Chondrocyte (in vitro differentiated cells): Measurements from ENCODE around the gene MTM1. TPM values are rescaled to one million over a fixed set of nuclear protein-coding genes. Genes with fewer than 3 reads are reported as not detected.

Experiments used
- DNase-seq: peaks from one replicate; pipeline ENCODE4 v3.0.0; 2021; ENCODE audit warnings: mixed read lengths, low spot score
- H3K27ac Mint-ChIP-seq: one replicate; pipeline ENCODE4 v1.8.0; 2021; ENCODE audit warnings: mild to moderate bottlenecking, moderate library complexity, mixed read lengths; ENCODE audit not compliant: unreplicated experiment
- H3K27me3 Mint-ChIP-seq: 2 replicates; pipeline ENCODE4 v1.8.0; 2021; ENCODE audit warnings: low read depth, mixed read lengths
- H3K36me3 Mint-ChIP-seq: 2 replicates; pipeline ENCODE4 v1.8.0; 2021; ENCODE audit warnings: low read depth, mixed read lengths
- H3K4me1 Mint-ChIP-seq: 2 replicates; pipeline ENCODE4 v1.8.0; 2021; ENCODE audit warnings: low read depth, mild to moderate bottlenecking, mixed read lengths
- H3K4me3 Mint-ChIP-seq: one replicate; pipeline ENCODE4 v1.8.0; 2021; ENCODE audit warnings: mild to moderate bottlenecking, moderate library complexity, mixed read lengths; ENCODE audit not compliant: unreplicated experiment
- H3K9me3 Mint-ChIP-seq: 2 replicates; pipeline ENCODE4 v1.8.0; 2021; ENCODE audit warnings: low read depth, mixed read lengths
- total RNA-seq: library from RNA; stranded (reverse); gene quantifications from 3 replicates; pipeline ENCODE4 v1.2.1, GENCODE V29; 2021
- TF ChIP-seq, protein P1 (sequence below): fragments of 200-600 bp; sonication (generic); IDR thresholded peaks from 2 replicates; pipeline ENCODE4 v1.5.0; 2021; ENCODE audit warnings: antibody characterized with exemption, mild to moderate bottlenecking, moderate library complexity

The MTM1 gene
- total RNA-seq, 1 donor from 2014 or later = 10.1 TPM

DNA sequence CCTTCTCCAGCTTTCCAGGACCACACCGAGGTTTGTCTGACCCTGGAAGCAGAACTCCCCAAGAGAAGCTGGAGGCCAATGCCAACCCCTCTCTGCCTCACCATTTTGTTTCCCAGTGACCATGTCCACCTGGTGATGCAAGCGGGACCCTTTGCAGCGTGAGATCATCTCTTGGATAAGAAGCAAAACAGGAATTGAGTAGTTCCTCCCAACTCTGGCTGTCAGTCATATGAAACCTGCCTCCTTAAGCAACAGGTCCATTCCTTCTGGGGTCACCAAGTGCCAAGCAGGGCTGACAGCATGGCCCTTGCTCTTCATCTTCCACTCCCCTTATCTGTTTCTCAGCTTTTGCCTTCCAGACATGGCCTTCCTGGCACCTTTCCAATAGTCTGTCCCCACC lies 41.3 kb upstream of the MTM1 start:
- no peak overlapping the region for H3K27ac Mint-ChIP-seq
- H3K36me3 Mint-ChIP-seq = no peaks in the 10 kb centered on the region
- peaks cover 10% of the 10 kb centered on the region for H3K9me3 Mint-ChIP-seq
- peaks cover 1% of the 10 kb centered on the region for H3K27me3 Mint-ChIP-seq
- no peak overlapping the region for H3K4me3 Mint-ChIP-seq
- DNase-seq = no peak
- TF ChIP-seq, protein P1, sequence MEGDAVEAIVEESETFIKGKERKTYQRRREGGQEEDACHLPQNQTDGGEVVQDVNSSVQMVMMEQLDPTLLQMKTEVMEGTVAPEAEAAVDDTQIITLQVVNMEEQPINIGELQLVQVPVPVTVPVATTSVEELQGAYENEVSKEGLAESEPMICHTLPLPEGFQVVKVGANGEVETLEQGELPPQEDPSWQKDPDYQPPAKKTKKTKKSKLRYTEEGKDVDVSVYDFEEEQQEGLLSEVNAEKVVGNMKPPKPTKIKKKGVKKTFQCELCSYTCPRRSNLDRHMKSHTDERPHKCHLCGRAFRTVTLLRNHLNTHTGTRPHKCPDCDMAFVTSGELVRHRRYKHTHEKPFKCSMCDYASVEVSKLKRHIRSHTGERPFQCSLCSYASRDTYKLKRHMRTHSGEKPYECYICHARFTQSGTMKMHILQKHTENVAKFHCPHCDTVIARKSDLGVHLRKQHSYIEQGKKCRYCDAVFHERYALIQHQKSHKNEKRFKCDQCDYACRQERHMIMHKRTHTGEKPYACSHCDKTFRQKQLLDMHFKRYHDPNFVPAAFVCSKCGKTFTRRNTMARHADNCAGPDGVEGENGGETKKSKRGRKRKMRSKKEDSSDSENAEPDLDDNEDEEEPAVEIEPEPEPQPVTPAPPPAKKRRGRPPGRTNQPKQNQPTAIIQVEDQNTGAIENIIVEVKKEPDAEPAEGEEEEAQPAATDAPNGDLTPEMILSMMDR = no peak
- no peaks in the 10 kb centered on the region for H3K4me1 Mint-ChIP-seq

DNA sequence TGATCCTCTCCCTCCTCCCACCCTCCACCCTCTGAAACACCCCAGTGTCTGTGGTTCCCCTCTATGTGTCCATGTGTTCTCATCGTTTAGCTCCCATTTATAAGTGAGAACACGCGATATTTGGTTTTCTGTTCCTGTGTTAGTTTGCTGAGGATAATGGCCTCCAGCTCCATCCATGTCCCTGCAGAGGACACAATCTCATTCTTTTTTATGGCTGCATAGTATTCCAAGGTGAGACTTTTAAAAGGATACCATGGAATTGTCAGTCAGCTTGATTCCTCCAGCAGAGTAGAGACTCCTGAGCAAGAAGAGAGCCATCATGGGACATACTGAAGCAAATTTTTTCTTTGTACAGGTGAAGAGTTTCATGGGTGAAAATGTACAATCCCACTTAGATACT lies 38.8 kb upstream of the MTM1 start:
- no peaks in the 10 kb centered on the region for H3K27me3 Mint-ChIP-seq
- no peak overlapping the region for H3K4me3 Mint-ChIP-seq
- no peak for DNase-seq
- TF ChIP-seq, protein P1 = no peak
- no peak overlapping the region for H3K27ac Mint-ChIP-seq
- peaks cover 19% of the 10 kb centered on the region for H3K9me3 Mint-ChIP-seq
- no peaks in the 10 kb centered on the region for H3K4me1 Mint-ChIP-seq
- H3K36me3 Mint-ChIP-seq = no peaks in the 10 kb centered on the region

DNA sequence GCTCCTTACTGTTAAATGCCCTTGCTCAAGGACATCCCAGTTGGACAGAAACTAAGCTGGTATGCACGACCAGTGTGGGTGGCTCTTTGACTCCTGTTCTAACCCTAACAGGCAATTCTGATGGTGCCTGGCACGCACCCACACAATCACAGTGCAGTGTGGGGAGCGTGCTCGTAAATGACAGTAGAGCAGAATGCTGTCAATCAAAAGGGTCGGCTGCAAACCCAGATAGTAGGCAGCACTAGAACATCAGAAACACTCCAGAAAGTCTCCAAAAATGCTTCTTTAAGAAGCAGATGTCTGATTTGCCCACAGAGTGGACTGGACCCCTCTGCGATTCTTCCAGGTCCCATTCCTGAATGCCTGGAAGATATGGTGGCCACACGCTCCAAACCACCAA lies 37.6 kb upstream of the MTM1 start:
- no peak overlapping the region for H3K4me3 Mint-ChIP-seq
- H3K4me1 Mint-ChIP-seq = no peaks in the 10 kb centered on the region
- no peak for DNase-seq
- H3K27ac Mint-ChIP-seq = no peak overlapping the region
- H3K36me3 Mint-ChIP-seq = no peaks in the 10 kb centered on the region
- TF ChIP-seq, protein P1 = no peak
- no peaks in the 10 kb centered on the region for H3K27me3 Mint-ChIP-seq
- H3K9me3 Mint-ChIP-seq = peaks cover 28% of the 10 kb centered on the region

DNA sequence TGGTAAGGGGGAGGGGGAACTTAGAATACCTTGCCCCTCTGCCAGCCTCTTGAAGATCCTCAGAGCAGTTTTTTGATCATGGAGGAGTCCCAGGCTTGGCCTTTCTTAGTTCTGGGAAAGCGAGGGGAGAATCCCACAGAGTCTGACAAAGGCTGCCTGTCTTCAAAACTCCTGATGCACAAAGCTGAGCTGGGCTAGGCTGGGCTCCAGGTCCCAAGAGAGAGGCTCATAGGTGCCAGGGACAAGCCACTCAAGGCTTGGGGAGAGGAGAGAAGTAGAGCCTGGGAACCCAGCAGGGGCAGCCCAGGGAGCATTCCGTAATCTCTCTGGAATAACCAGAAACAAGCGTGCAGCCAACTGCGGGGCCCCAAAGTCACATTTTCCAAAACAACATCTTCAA lies 37.0 kb upstream of the MTM1 start:
- Mint-ChIP-seq H3K9me3 (peaks cover 34% of the 10 kb centered on the region), H3K4me3 (no peak overlapping the region), H3K27me3 (no peaks in the 10 kb centered on the region), H3K4me1 (no peaks in the 10 kb centered on the region), H3K27ac (no peak overlapping the region), H3K36me3 (no peaks in the 10 kb centered on the region)
- DNase-seq = no peak
- TF ChIP-seq, protein P1 = no peak

DNA sequence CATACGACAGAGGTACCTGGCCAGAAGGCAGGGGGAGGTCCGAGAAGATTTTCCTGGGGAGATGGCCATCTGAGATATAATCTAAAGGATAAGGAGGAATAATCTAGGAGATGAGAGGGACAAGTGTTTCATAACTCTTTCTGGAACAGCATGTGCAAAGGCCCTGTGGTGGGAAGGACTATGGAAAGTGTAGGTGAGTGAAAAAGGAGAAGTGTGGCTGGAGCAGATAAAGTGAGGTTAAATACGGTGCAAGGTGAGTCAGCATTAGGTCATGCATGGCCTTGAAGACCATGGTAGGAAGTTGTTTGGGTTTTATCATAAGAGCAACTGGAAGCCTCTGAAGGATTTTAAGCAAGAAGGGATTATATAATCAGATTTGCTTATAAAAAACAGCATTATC lies 34.6 kb upstream of the MTM1 start:
- no peaks in the 10 kb centered on the region for H3K36me3 Mint-ChIP-seq
- H3K4me3 Mint-ChIP-seq = no peak overlapping the region
- TF ChIP-seq, protein P1 = no peak
- H3K27me3 Mint-ChIP-seq = no peaks in the 10 kb centered on the region
- DNase-seq = no peak
- no peaks in the 10 kb centered on the region for H3K4me1 Mint-ChIP-seq
- H3K27ac Mint-ChIP-seq = no peak overlapping the region
- H3K9me3 Mint-ChIP-seq = peaks cover 42% of the 10 kb centered on the region
